Measurements from ENCODE around the gene ZBTB17.
A peak's percentile ranks its signal among the peaks of the same experiment; 100 is the strongest.

ZBTB17 gene

GRCh38 chr1:15958793-15959192 lies 17.1 kb downstream of the ZBTB17 start:
- DNase-seq = no peak

- no peak for DNase-seq
Measured at GRCh38 chr1:15958111-15958510, 17.8 kb downstream of the ZBTB17 start.

GRCh38 chr1:15957221-15958095 lies 18.4 kb downstream of the ZBTB17 start:
- DNase-seq = no peak

GRCh38 chr1:15956150-15956549 lies 19.8 kb downstream of the ZBTB17 start:
- DNase-seq = no peak

- DNase-seq = no peak
Measured at GRCh38 chr1:15955552-15955951, 20.3 kb downstream of the ZBTB17 start.

GRCh38 chr1:15954316-15954715 lies 21.6 kb downstream of the ZBTB17 start:
- DNase-seq = no peak

- DNase-seq = peak; percentile 72
Measured at GRCh38 chr1:15953791-15954241, 22.1 kb downstream of the ZBTB17 start.

- DNase-seq = no peak
Measured at GRCh38 chr1:15953294-15953771, 22.6 kb downstream of the ZBTB17 start.

GRCh38 chr1:15952317-15953258 lies 23.3 kb downstream of the ZBTB17 start:
- no peak for DNase-seq

- no peak for DNase-seq
Measured at GRCh38 chr1:15951341-15952153, 24.4 kb downstream of the ZBTB17 start.

GRCh38 chr1:15950763-15951295 lies 25.1 kb downstream of the ZBTB17 start:
- no peak for DNase-seq

- no peak for DNase-seq
Measured at GRCh38 chr1:15950302-15950701, 25.6 kb downstream of the ZBTB17 start.

- DNase-seq = no peak
Measured at GRCh38 chr1:15949453-15950245, 26.3 kb downstream of the ZBTB17 start.

GRCh38 chr1:15948595-15949452 lies 27.1 kb downstream of the ZBTB17 start:
- DNase-seq = no peak

- DNase-seq = no peak
Measured at GRCh38 chr1:15948091-15948591, 27.8 kb downstream of the ZBTB17 start.

- no peak for DNase-seq
Measured at GRCh38 chr1:15947382-15948090, 28.4 kb downstream of the ZBTB17 start.

GRCh38 chr1:15946571-15947381 lies 29.1 kb downstream of the ZBTB17 start:
- no peak for DNase-seq

GRCh38 chr1:15945832-15946448 lies 30.0 kb downstream of the ZBTB17 start:
- no peak for DNase-seq
